PFSK-1 (cell line): Measurements from ENCODE around the gene ANO3.

Experiments used
- POLR2AphosphoS5 ChIP-seq: IDR thresholded peaks from 2 replicates; pipeline ENCODE4 v1.6.1; 2012; ENCODE audit warnings: low read depth, mild to moderate bottlenecking, control low read depth, low read length, moderate library complexity
- REST ChIP-seq, 2 experiments: IDR thresholded peaks; 2 replicates each; pipeline versions ENCODE4 v1.6.1 to v1.8.0; 2011 to 2012; ENCODE audit warnings: low read depth in 2 of 2, low read length in 2 of 2, control low read depth in 1 of 2, inconsistent platforms in 1 of 2, mild to moderate bottlenecking in 1 of 2, moderate library complexity in 1 of 2; ENCODE audit not compliant: insufficient read depth in 1 of 2

DNA sequence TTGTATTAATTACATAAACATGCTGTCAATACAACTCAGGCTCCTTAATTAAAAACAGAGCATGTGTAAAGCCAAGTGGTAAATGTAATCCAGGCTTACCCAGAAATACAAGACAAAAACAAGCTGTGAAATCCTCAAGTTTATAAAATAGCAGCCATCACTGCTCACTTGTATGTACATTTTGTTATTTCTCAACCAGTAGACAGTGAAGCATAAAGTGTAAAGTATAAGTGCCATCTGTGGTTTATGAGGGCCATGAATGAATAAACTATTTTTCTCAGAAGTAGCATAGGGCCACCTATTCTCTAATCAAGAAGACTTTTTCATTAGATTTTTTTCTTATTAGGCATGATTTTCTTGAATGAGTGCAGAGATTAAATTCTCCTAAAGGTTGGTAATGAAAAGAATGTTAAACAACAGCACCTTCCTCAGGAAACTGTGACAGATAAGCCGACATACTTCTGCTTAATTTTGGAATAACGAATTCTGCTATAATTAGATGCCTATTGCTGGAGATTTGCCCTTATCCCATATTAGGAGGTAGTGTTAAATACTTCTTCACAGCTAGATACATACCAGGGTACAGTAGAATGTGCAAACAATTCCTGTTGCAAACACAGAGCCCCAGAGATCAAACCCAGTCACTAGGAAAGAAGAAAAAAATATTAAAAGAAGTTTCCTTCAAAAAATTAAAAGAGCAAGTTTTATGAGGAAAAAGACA, 377.0 kb downstream of the ANO3 start:
- no peak for TF ChIP-seq POLR2AphosphoS5
- no peak for TF ChIP-seq REST (IDR thresholded peaks at IDR 0.05; ENCODE audit: insufficient read depth in 1 of 2, low read depth in 2 of 2, low read length in 2 of 2)
